ENCODE measurements around the gene NDUFA12.

NDUFA12 gene

GRCh38 chr12:94930772-94931171 lies 72.7 kb downstream of the NDUFA12 start:
- no peak for DNase-seq

- DNase-seq: no peak
Observed at GRCh38 chr12:94930216-94930654, 73.3 kb downstream of the NDUFA12 start.

- DNase-seq: no peak
Observed at GRCh38 chr12:94929780-94930179, 73.7 kb downstream of the NDUFA12 start.

DNA sequence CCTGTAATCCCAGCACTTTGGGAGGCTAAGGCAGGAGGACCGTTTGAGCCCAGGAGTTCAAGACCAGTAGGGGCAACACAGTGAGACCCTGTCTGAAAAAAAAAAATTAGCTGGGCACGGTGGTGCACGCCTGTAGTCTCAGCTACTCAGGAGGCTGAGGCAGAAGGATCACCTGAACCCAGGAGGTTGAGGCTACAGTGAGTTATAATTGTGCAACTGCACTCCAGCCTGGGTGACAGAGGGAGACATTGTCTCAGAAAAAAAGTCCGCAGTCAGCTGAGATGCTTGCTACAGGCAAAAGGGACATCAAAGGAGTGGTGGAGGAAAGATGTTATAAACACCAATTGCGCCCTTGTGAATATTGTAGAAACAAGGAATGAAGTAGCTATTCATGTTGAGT lies 77.8 kb downstream of the NDUFA12 start:
- no peak for DNase-seq

DNA sequence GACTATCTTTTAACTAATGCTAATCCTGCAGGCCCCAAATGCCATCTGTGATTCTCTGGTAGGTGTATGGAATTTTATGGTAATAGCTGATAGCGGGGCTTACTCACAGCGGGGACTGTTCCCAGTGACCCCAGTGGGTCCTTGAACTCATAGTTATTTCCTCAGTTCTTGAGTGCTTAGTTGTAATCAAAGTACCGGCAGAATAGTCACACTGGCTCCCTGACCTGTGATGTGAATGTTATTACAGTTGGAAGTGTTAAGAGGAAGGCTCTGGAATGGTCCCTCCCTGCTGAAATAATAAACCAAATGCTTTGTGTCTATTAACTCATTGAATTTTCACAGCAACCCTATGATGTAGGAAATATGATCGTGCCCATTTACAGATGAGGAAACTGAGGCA lies 78.3 kb downstream of the NDUFA12 start:
- DNase-seq: no peak

GRCh38 chr12:94922561-94922960 lies 80.9 kb downstream of the NDUFA12 start:
- DNase-seq: no peak

All from stimulated activated CD4-positive, alpha-beta T cell treated with anti-CD3 and anti-CD28 coated beads, Interleukin-4, amount 100 ng/mL, for 1 hour (primary cell).